Neural cell (in vitro differentiated cells): ENCODE results near the gene ARHGAP4.

Experiments
- CTCF ChIP-seq: fragments of 450-650 bp; IDR thresholded peaks from 2 replicates; pipeline ENCODE4 v1.5.1; 2014; ENCODE audit warnings: antibody characterized with exemption, mild to moderate bottlenecking, moderate library complexity; ENCODE audit not compliant: poor library complexity, severe bottlenecking
- EP300 ChIP-seq: fragments of 450-650 bp; conservative IDR thresholded peaks from 2 replicates; pipeline ENCODE4 v1.6.1; 2014; ENCODE audit warnings: antibody characterized with exemption, mild to moderate bottlenecking, moderate library complexity; ENCODE audit not compliant: poor library complexity, severe bottlenecking
- EZH2 ChIP-seq: fragments of 200-600, 300-800 bp; shearing (Covaris generic), sonication (generic); IDR thresholded peaks from 2 replicates; pipeline ENCODE4 v1.6.1; 2014; ENCODE audit warnings: antibody characterized with exemption, low read length, borderline replicate concordance, mild to moderate bottlenecking; ENCODE audit not compliant: insufficient read depth, poor library complexity, severe bottlenecking
- MXI1 ChIP-seq: fragments of 450-650 bp; conservative IDR thresholded peaks from 2 replicates; pipeline ENCODE4 v1.6.1; 2014; ENCODE audit warnings: antibody characterized with exemption, mild to moderate bottlenecking; ENCODE audit not compliant: poor library complexity, severe bottlenecking
- POLR2AphosphoS5 ChIP-seq: IDR thresholded peaks from 2 replicates; pipeline ENCODE4 v1.6.1; 2012
- RAD21 ChIP-seq: fragments of 450-650 bp; conservative IDR thresholded peaks from 2 replicates; pipeline ENCODE4 v1.6.1; 2014; ENCODE audit warnings: antibody characterized with exemption, mild to moderate bottlenecking, moderate library complexity
- SMC3 ChIP-seq: fragments of 450-650 bp; conservative IDR thresholded peaks from 2 replicates; pipeline ENCODE4 v1.6.1; 2014; ENCODE audit warnings: antibody characterized with exemption, mild to moderate bottlenecking, moderate library complexity; ENCODE audit not compliant: poor library complexity
- TAF1 ChIP-seq: IDR thresholded peaks from 2 replicates; pipeline ENCODE4 v1.6.1; 2012; ENCODE audit warnings: low read depth
- TF ChIP-seq, protein P1 (sequence below): IDR thresholded peaks from 2 replicates; pipeline ENCODE4 v1.6.1; 2012; ENCODE audit warnings: borderline replicate concordance

GRCh38 chrX:153969904-153970356, 43.9 kb upstream of the ARHGAP4 start:
- TF ChIP-seq POLR2AphosphoS5, result no peak
- TF ChIP-seq CTCF, result no peak
- TF ChIP-seq EZH2, result no peak
- TF ChIP-seq, protein P1, sequence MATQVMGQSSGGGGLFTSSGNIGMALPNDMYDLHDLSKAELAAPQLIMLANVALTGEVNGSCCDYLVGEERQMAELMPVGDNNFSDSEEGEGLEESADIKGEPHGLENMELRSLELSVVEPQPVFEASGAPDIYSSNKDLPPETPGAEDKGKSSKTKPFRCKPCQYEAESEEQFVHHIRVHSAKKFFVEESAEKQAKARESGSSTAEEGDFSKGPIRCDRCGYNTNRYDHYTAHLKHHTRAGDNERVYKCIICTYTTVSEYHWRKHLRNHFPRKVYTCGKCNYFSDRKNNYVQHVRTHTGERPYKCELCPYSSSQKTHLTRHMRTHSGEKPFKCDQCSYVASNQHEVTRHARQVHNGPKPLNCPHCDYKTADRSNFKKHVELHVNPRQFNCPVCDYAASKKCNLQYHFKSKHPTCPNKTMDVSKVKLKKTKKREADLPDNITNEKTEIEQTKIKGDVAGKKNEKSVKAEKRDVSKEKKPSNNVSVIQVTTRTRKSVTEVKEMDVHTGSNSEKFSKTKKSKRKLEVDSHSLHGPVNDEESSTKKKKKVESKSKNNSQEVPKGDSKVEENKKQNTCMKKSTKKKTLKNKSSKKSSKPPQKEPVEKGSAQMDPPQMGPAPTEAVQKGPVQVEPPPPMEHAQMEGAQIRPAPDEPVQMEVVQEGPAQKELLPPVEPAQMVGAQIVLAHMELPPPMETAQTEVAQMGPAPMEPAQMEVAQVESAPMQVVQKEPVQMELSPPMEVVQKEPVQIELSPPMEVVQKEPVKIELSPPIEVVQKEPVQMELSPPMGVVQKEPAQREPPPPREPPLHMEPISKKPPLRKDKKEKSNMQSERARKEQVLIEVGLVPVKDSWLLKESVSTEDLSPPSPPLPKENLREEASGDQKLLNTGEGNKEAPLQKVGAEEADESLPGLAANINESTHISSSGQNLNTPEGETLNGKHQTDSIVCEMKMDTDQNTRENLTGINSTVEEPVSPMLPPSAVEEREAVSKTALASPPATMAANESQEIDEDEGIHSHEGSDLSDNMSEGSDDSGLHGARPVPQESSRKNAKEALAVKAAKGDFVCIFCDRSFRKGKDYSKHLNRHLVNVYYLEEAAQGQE, result no peak
- no peak for TF ChIP-seq RAD21
- no peak for TF ChIP-seq SMC3
- no peak for TF ChIP-seq EP300
- no peak for TF ChIP-seq TAF1
- no peak for TF ChIP-seq MXI1
